SU-DHL-6 (cell line): ENCODE data around the gene CCND1.

Source experiments
- H2AFZ ChIP-seq: fragments of 200-600 bp; sonication (generic); 2 replicates; pipeline ENCODE4 v1.6.1; 2014; ENCODE audit warnings: low read depth, mild to moderate bottlenecking, moderate library complexity, mixed read lengths, antibody characterized with exemption, low read length; ENCODE audit not compliant: severe bottlenecking
- H3F3A ChIP-seq: fragments of 200-600 bp; shearing (Covaris generic); 2 replicates; pipeline ENCODE4 v1.6.0; 2016; ENCODE audit warnings: antibody characterized with exemption, mild to moderate bottlenecking; ENCODE audit not compliant: insufficient read depth
- H3K27ac ChIP-seq: fragments of 200-600 bp; sonication (generic); 2 replicates; pipeline ENCODE4 v1.5.1; 2016; ENCODE audit warnings: low read depth, mild to moderate bottlenecking, low read length, moderate library complexity, mixed read lengths
- H3K27me3 ChIP-seq: fragments of 200-600 bp; sonication (generic), shearing (Covaris generic); 2 replicates; pipeline ENCODE4 v1.6.0; 2014; ENCODE audit warnings: mild to moderate bottlenecking, low read length
- H3K36me3 ChIP-seq: fragments of 200-600 bp; sonication (generic); 2 replicates; pipeline ENCODE4 v1.6.1; 2014; ENCODE audit warnings: mild to moderate bottlenecking, low read length, mixed read lengths
- H3K4me2 ChIP-seq: fragments of 300-600, 200-600 bp; shearing (Covaris generic), sonication (generic); 2 replicates; pipeline ENCODE4 v1.6.0; 2014; ENCODE audit warnings: low read length, low read depth, mild to moderate bottlenecking; ENCODE audit not compliant: poor library complexity, severe bottlenecking
- H3K4me3 ChIP-seq: fragments of 200-600 bp; sonication (generic); 2 replicates; pipeline ENCODE4 v1.5.1; 2014; ENCODE audit warnings: antibody characterized with exemption, low read length, mild to moderate bottlenecking, mixed read lengths; ENCODE audit not compliant: insufficient read depth, poor library complexity, severe bottlenecking
- H3K79me2 ChIP-seq: fragments of 200-600 bp; sonication (generic); 2 replicates; pipeline ENCODE4 v1.6.1; 2014; ENCODE audit warnings: mild to moderate bottlenecking, low read length, moderate library complexity; ENCODE audit not compliant: insufficient read depth
- H3K9ac ChIP-seq: fragments of 200-600 bp; sonication (generic); 2 replicates; pipeline ENCODE4 v1.7.0; 2014; ENCODE audit warnings: mild to moderate bottlenecking, low read length
- H3K9me2 ChIP-seq: fragments of 200-600 bp; sonication (generic); replicated peaks from 2 replicates; pipeline ENCODE4 v1.6.1; 2014; ENCODE audit warnings: low read length; ENCODE audit not compliant: insufficient read depth
- H3K9me3 ChIP-seq: fragments of 200-600 bp; sonication (generic); 2 replicates; pipeline ENCODE4 v1.6.1; 2014; ENCODE audit warnings: low read length, mixed read lengths; ENCODE audit not compliant: insufficient read depth
- H4K20me1 ChIP-seq: fragments of 200-600 bp; sonication (generic); 2 replicates; pipeline ENCODE4 v1.6.1; 2014; ENCODE audit warnings: low read depth, mild to moderate bottlenecking, antibody characterized with exemption, low read length, moderate library complexity, mixed read lengths
- CTCF ChIP-seq: fragments of 200-600 bp; sonication (generic); IDR thresholded peaks from one replicate; pipeline ENCODE4 v1.5.1; 2017; ENCODE audit warnings: antibody characterized with exemption, mild to moderate bottlenecking, low read length, moderate library complexity; ENCODE audit not compliant: insufficient read depth, poor library complexity, severe bottlenecking
- EZH2phosphoT487 ChIP-seq: fragments of 200-600 bp; sonication (generic), shearing (Covaris generic); conservative IDR thresholded peaks from 2 replicates; pipeline ENCODE4 v1.6.1; 2018; ENCODE audit warnings: mild to moderate bottlenecking, antibody characterized with exemption, low read length, moderate library complexity, mixed read lengths

CCND1 gene

DNA sequence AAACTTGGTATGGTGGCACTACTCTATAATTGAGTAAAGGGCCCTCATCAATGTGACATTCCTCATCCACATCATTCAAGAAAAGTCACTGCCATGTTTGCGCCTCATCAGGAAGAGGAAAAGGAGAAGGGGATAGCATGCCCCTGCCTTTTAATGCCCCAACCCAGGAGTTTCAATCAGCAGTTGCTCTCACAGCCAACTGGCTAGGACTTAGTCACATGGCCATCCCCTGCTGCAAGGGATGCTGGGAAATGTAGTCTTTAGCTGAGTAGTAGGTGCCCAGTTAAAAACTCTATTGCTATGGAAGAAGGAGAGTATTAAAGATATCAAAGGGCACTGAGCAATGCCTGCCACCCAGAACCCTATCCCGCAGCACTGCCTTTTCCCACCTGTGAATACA lies 10.9 kb upstream of the CCND1 start:
- Histone ChIP-seq H3K27me3 (no peaks in the 10 kb centered on the region), H2AFZ (no peak overlapping the region), H3K9me2 (no peaks in the 10 kb centered on the region), H4K20me1 (no peaks in the 10 kb centered on the region), H3K36me3 (no peaks in the 10 kb centered on the region), H3F3A (no peaks in the 10 kb centered on the region), H3K9ac (no peak overlapping the region), H3K79me2 (no peaks in the 10 kb centered on the region), H3K9me3 (no peaks in the 10 kb centered on the region), H3K4me3 (no peak overlapping the region), H3K27ac (no peak overlapping the region), H3K4me2 (no peak overlapping the region)
- no peak for TF ChIP-seq EZH2phosphoT487
- no peak for TF ChIP-seq CTCF

- Histone ChIP-seq H4K20me1 (no peaks in the 10 kb centered on the region), H3K36me3 (no peaks in the 10 kb centered on the region), H3K9me3 (no peaks in the 10 kb centered on the region), H3K27ac (no peak overlapping the region), H3K9me2 (no peaks in the 10 kb centered on the region), H3K79me2 (no peaks in the 10 kb centered on the region), H3K4me3 (no peak overlapping the region), H3K4me2 (no peak overlapping the region), H3K9ac (no peak overlapping the region), H3K27me3 (no peaks in the 10 kb centered on the region), H3F3A (no peaks in the 10 kb centered on the region), H2AFZ (no peak overlapping the region)
- no peak for TF ChIP-seq EZH2phosphoT487
- no peak for TF ChIP-seq CTCF
Observed at GRCh38 chr11:69630424-69630823, 10.5 kb upstream of the CCND1 start.

DNA sequence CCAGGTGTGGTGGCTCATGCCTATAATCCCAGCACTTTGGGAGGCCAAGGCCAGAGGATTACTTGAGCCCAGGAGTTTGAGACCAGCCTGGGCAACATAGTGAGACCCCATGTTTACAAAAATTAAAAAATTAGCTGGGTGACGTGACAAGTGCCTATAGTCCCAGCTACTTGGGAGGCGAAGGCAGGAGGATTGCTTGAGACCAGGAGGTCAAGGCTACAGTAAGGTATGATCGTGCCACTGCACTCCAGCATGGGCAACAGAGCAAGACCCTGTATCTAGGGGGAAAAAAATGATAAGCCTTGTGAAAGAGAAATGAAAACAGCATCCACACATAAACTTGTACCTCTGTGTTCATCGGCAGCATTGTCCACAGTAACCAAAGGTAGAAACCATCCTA lies 8.1 kb upstream of the CCND1 start:
- H3K27ac ChIP-seq, result no peak overlapping the region
- no peaks in the 10 kb centered on the region for H3K36me3 ChIP-seq
- no peaks in the 10 kb centered on the region for H3K9me2 ChIP-seq
- H3K4me2 ChIP-seq, result no peak overlapping the region
- no peaks in the 10 kb centered on the region for H3K9me3 ChIP-seq
- TF ChIP-seq EZH2phosphoT487, result no peak
- TF ChIP-seq CTCF, result no peak
- H3K79me2 ChIP-seq, result no peaks in the 10 kb centered on the region
- H3K9ac ChIP-seq, result no peak overlapping the region
- H3K27me3 ChIP-seq, result no peaks in the 10 kb centered on the region
- no peaks in the 10 kb centered on the region for H4K20me1 ChIP-seq
- H3F3A ChIP-seq, result no peaks in the 10 kb centered on the region
- H3K4me3 ChIP-seq, result no peak overlapping the region
- no peak overlapping the region for H2AFZ ChIP-seq

- Histone ChIP-seq H3K4me2 (no peak overlapping the region), H3K27me3 (no peaks in the 10 kb centered on the region), H3K9me2 (no peaks in the 10 kb centered on the region), H3K9me3 (no peaks in the 10 kb centered on the region), H3K79me2 (no peaks in the 10 kb centered on the region), H3K9ac (no peak overlapping the region), H3F3A (no peaks in the 10 kb centered on the region), H2AFZ (no peak overlapping the region), H4K20me1 (no peaks in the 10 kb centered on the region), H3K27ac (no peak overlapping the region), H3K36me3 (no peaks in the 10 kb centered on the region), H3K4me3 (no peak overlapping the region)
- TF ChIP-seq EZH2phosphoT487 (no peak), CTCF (no peak)
Observed at GRCh38 chr11:69634069-69634468, 6.9 kb upstream of the CCND1 start.
